Osteoblast (primary cell): ENCODE measurements around the gene ANGEL2. TPM values are rescaled to one million over a fixed set of nuclear protein-coding genes. Genes with fewer than 3 reads are reported as not detected.

ENCODE experiments used
- DNase-seq: peaks from one replicate; pipeline ENCODE4 v3.0.0; 2011; ENCODE audit warnings: low spot score, mixed read lengths; ENCODE audit not compliant: insufficient read length; ENCODE audit errors: missing footprints
- H2AFZ ChIP-seq: 2 replicates; pipeline ENCODE4 v1.6.0; 2011; ENCODE audit warnings: mild to moderate bottlenecking, low read length
- H3K27ac ChIP-seq: 2 replicates; pipeline ENCODE4 v1.5.1; 2011; ENCODE audit warnings: mild to moderate bottlenecking, low read depth, low read length, moderate library complexity
- H3K27me3 ChIP-seq: 2 replicates; pipeline ENCODE4 v1.6.0; 2012; ENCODE audit warnings: mild to moderate bottlenecking, control low read depth, inconsistent platforms, low read length, moderate library complexity; ENCODE audit not compliant: insufficient read depth
- H3K36me3 ChIP-seq: 2 replicates; pipeline ENCODE4 v1.5.1; 2011; ENCODE audit warnings: mild to moderate bottlenecking, low read length, control low read depth, moderate library complexity; ENCODE audit not compliant: insufficient read depth
- H3K4me1 ChIP-seq: 2 replicates; pipeline ENCODE4 v1.5.1; 2011; ENCODE audit warnings: mild to moderate bottlenecking, low read length, control low read depth, moderate library complexity; ENCODE audit not compliant: insufficient read depth
- H3K4me2 ChIP-seq: 2 replicates; pipeline ENCODE4 v1.6.0; 2011; ENCODE audit warnings: mild to moderate bottlenecking, low read length; ENCODE audit not compliant: insufficient read depth
- H3K4me3 ChIP-seq: fragments of 200-600 bp; sonication (generic); 3 replicates; pipeline ENCODE4 v1.5.1; 2012; ENCODE audit warnings: mild to moderate bottlenecking, low read length, inconsistent platforms; ENCODE audit not compliant: insufficient read depth
- H3K79me2 ChIP-seq: 2 replicates; pipeline ENCODE4 v1.6.0; 2012; ENCODE audit warnings: mild to moderate bottlenecking, low read length, control low read depth, inconsistent platforms; ENCODE audit not compliant: insufficient read depth
- H3K9me3 ChIP-seq: 2 replicates; pipeline ENCODE4 v1.5.1; 2011; ENCODE audit warnings: low read depth, low read length, control low read depth
- H4K20me1 ChIP-seq: 2 replicates; pipeline ENCODE4 v1.6.0; 2012; ENCODE audit warnings: mild to moderate bottlenecking, low read length, control low read depth; ENCODE audit not compliant: insufficient read depth
- total RNA-seq: library from RNA; depleted of rRNA; stranded (reverse); fragments of >200 nt; gene quantifications from 2 replicates; pipeline ENCODE4 v1.2.3, GENCODE V29; 2012
- TF ChIP-seq, protein P1 (sequence below): IDR thresholded peaks from 2 replicates; pipeline ENCODE4 v1.5.1; 2011; ENCODE audit warnings: mild to moderate bottlenecking, low read depth, low read length, moderate library complexity; ENCODE audit errors: extremely low read depth

The ANGEL2 gene
- total RNA-seq, 1 donor: 46.3 TPM

DNA sequence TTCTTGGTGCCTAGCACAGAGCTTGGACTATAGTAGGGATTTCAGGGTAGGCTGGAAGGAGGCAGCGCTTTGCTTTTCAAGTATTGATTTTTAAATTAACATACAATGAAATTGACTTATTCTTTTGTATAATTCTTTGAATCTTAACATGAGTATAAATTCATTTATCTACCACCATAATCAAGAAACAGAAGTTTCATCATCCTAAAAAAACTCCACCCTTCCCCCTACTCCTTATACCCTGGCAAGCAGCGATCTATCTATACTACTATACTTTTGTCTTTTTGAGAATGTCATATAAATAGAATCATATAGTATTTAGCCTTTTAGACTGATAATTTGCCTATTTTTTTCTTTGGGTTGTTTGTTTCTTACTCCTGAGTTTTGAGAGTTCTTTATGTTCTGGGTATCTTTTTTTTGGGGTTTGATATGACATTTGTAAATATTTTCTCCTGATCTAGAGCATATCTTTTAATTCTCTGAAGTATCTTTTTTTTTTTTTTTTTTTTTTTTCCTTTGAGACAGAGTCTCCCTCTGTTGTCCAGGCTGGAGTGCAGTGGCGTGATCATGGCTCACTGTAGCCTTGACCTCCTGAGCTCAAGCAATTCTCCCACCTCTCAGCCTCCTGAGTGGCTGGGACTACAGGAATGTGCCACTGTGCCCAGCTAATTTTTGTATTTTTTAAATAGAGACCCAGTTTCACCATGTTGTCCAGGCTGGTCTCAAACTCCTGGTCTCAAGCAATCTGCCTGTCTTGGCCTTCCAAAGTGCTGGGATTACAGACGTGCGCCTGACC is 41.8 kb upstream of the ANGEL2 start:
- TF ChIP-seq, protein P1, sequence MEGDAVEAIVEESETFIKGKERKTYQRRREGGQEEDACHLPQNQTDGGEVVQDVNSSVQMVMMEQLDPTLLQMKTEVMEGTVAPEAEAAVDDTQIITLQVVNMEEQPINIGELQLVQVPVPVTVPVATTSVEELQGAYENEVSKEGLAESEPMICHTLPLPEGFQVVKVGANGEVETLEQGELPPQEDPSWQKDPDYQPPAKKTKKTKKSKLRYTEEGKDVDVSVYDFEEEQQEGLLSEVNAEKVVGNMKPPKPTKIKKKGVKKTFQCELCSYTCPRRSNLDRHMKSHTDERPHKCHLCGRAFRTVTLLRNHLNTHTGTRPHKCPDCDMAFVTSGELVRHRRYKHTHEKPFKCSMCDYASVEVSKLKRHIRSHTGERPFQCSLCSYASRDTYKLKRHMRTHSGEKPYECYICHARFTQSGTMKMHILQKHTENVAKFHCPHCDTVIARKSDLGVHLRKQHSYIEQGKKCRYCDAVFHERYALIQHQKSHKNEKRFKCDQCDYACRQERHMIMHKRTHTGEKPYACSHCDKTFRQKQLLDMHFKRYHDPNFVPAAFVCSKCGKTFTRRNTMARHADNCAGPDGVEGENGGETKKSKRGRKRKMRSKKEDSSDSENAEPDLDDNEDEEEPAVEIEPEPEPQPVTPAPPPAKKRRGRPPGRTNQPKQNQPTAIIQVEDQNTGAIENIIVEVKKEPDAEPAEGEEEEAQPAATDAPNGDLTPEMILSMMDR: no peak
- peaks cover 31% of the 10 kb centered on the region for H4K20me1 ChIP-seq
- peaks cover 100% of the 10 kb centered on the region for H3K79me2 ChIP-seq

GRCh38 chr1:213055767-213056166 is 40.1 kb upstream of the ANGEL2 start:
- Histone ChIP-seq H3K4me3 (no peak overlapping the region), H3K4me2 (no peak overlapping the region), H4K20me1 (peaks cover 24% of the 10 kb centered on the region), H3K4me1 (peaks cover 11% of the 10 kb centered on the region), H2AFZ (no peak overlapping the region), H3K27ac (no peak overlapping the region), H3K9me3 (no peaks in the 10 kb centered on the region), H3K27me3 (no peaks in the 10 kb centered on the region), H3K79me2 (peaks cover 92% of the 10 kb centered on the region), H3K36me3 (no peaks in the 10 kb centered on the region)
- TF ChIP-seq, protein P1: no peak
- DNase-seq: no peak

More for the DNA sequence above, 41.8 kb upstream of the ANGEL2 start:
- Histone ChIP-seq H3K9me3 (no peaks in the 10 kb centered on the region), H3K36me3 (no peaks in the 10 kb centered on the region), H2AFZ (no peak overlapping the region), H3K4me1 (peaks cover 4% of the 10 kb centered on the region), H3K27ac (no peak overlapping the region), H3K27me3 (no peaks in the 10 kb centered on the region), H3K4me3 (no peak overlapping the region), H3K4me2 (no peak overlapping the region)
- no peak for DNase-seq

DNA sequence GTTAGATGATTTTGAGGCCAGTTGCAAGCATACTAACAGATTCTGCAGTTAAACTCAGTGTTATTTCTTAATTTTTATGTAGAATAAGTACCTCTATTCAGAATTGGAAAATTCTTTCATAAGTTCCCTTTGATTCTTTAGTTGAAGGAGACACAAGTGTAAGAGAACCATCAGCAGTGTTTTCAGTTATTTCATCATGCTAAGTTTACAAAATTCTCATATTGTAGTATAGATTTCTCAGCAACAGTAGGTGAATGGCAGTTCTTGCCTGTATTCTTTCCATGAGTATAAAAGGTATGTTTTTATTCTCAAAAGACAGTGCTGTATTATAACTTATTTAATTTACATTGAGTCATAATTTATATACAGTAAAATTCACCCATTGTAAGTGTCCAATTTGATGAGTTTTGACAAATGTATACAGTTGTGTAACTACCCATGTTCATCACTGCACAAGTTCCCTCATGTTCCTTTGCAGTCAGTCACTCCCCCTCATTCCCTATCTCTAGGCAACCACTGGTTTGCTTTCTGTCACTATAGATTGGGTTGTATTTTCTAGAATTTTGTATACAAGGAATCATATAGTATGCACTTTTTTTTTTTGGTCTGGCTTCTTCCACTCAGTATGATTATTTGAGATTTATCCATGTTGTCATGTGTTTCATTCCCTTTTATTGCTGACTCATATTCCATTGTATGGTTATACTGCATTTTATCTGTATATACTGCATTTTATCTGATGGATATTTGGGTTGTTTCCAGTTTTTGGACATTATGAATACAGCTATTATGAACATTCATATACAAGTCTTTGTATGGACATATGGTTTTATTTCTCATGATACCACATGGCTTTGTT is 39.3 kb upstream of the ANGEL2 start:
- Histone ChIP-seq H3K4me3 (no peak overlapping the region), H4K20me1 (peaks cover 24% of the 10 kb centered on the region), H3K9me3 (no peaks in the 10 kb centered on the region), H3K4me1 (peaks cover 14% of the 10 kb centered on the region), H3K79me2 (peaks cover 84% of the 10 kb centered on the region), H2AFZ (no peak overlapping the region), H3K27me3 (no peaks in the 10 kb centered on the region), H3K4me2 (no peak overlapping the region), H3K27ac (no peak overlapping the region), H3K36me3 (no peaks in the 10 kb centered on the region)
- DNase-seq: no peak
- TF ChIP-seq, protein P1: no peak

GRCh38 chr1:213054142-213054541 is 38.5 kb upstream of the ANGEL2 start:
- Histone ChIP-seq H3K79me2 (peaks cover 75% of the 10 kb centered on the region), H3K9me3 (no peaks in the 10 kb centered on the region), H4K20me1 (peaks cover 21% of the 10 kb centered on the region), H2AFZ (no peak overlapping the region), H3K4me2 (no peak overlapping the region), H3K27me3 (no peaks in the 10 kb centered on the region), H3K4me1 (peaks cover 14% of the 10 kb centered on the region), H3K27ac (no peak overlapping the region), H3K36me3 (no peaks in the 10 kb centered on the region), H3K4me3 (no peak overlapping the region)
- TF ChIP-seq, protein P1: no peak
- DNase-seq: no peak
